ENCODE measurements around the gene HRAS. TPM values are rescaled to one million over a fixed set of nuclear protein-coding genes. Genes with fewer than 3 reads are reported as not detected.

The HRAS gene
- total RNA-seq, 1 experiment from 2014 or later, result 90.2 TPM

DNA sequence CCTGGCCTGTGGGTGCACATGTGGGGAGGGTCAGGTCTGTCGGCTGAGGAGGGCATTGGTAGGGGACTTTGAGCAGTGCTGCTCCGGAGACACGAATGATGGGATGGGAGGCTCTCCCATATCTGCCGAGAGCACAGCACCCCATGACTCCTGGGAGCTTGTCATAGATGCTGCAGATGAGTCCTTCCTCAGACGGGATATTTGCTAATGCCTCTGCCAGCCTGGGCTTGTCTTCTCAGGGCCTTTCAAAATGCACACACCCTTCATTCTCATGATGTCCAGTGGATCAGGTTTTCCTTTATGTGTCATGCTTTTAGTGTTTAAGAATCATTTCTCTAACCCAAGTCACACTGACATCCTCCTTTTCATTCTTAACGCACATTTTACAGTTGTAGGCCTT, 20.2 kb downstream of the HRAS start:
- no peaks in the 10 kb centered on the region for H3K4me1 ChIP-seq (ENCODE audit: insufficient read depth, low read length, poor library complexity, severe bottlenecking)
- H3K27ac ChIP-seq (ENCODE audit: low read depth, low read length, poor library complexity, severe bottlenecking), result no peak overlapping the region
- no peaks in the 10 kb centered on the region for H3K36me3 ChIP-seq (ENCODE audit: insufficient read depth, low read length, poor library complexity, severe bottlenecking)
- DNase-seq (ENCODE audit: low spot score), result no peak
- intact Hi-C loops (cut with micrococcal nuclease; ENCODE audit: unreplicated experiment), result no loop called here
- CTCF ChIA-PET, result no interaction called here
- POLR2A ChIA-PET (ENCODE audit: low non-redundant PET), result no interaction called here
- TF ChIP-seq, protein P1, sequence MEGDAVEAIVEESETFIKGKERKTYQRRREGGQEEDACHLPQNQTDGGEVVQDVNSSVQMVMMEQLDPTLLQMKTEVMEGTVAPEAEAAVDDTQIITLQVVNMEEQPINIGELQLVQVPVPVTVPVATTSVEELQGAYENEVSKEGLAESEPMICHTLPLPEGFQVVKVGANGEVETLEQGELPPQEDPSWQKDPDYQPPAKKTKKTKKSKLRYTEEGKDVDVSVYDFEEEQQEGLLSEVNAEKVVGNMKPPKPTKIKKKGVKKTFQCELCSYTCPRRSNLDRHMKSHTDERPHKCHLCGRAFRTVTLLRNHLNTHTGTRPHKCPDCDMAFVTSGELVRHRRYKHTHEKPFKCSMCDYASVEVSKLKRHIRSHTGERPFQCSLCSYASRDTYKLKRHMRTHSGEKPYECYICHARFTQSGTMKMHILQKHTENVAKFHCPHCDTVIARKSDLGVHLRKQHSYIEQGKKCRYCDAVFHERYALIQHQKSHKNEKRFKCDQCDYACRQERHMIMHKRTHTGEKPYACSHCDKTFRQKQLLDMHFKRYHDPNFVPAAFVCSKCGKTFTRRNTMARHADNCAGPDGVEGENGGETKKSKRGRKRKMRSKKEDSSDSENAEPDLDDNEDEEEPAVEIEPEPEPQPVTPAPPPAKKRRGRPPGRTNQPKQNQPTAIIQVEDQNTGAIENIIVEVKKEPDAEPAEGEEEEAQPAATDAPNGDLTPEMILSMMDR (conservative IDR thresholded peaks at IDR 0.05; ENCODE audit: low read depth, low read length), result no peak
- TF ChIP-seq EZH2 (IDR thresholded peaks at IDR 0.05; ENCODE audit: borderline replicate concordance, low read depth, low read length, poor library complexity, severe bottlenecking), result no peak
- no peaks in the 10 kb centered on the region for H3K9me3 ChIP-seq (ENCODE audit: low read depth, low read length, poor library complexity, severe bottlenecking)
- no peak overlapping the region for H3K4me3 ChIP-seq (ENCODE audit: low read depth, low read length, poor library complexity, severe bottlenecking)
- no peaks in the 10 kb centered on the region for H3K27me3 ChIP-seq (replicated peaks; ENCODE audit: insufficient read depth, low read depth, low read length, poor library complexity)
- BruUV-seq (replicated peaks), result no TSS peak

DNA sequence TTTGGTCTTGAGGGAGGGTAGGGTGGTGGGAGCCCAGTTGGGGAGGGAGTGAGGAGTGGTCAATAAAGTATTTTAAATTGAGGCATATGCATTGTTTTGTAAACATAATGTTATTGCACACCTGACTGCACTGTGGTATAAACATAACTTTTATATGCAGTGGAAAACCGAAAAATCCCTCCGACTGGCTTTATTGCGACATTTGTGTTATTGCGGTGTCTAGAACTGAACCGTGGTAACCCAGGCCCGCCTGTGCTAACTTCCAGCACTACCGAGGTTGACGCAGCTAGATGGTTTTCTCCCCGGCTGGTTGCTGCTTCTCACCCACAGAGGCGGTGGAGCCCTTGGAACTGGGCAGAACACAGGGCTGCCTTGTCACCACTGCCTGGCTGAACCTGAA, 20.8 kb downstream of the HRAS start:
- Histone ChIP-seq H3K4me1 (ENCODE audit: insufficient read depth, low read length, poor library complexity, severe bottlenecking) (no peaks in the 10 kb centered on the region), H3K27ac (ENCODE audit: low read depth, low read length, poor library complexity, severe bottlenecking) (no peak overlapping the region), H3K36me3 (ENCODE audit: insufficient read depth, low read length, poor library complexity, severe bottlenecking) (no peaks in the 10 kb centered on the region), H3K4me3 (ENCODE audit: low read depth, low read length, poor library complexity, severe bottlenecking) (no peak overlapping the region), H3K9me3 (ENCODE audit: low read depth, low read length, poor library complexity, severe bottlenecking) (no peaks in the 10 kb centered on the region), H3K27me3 (replicated peaks; ENCODE audit: insufficient read depth, low read depth, low read length, poor library complexity) (no peaks in the 10 kb centered on the region)
- no peak for DNase-seq (ENCODE audit: low spot score)
- BruUV-seq (replicated peaks), result no TSS peak
- intact Hi-C loops (cut with micrococcal nuclease; ENCODE audit: unreplicated experiment), result no loop called here
- CTCF ChIA-PET, result no interaction called here
- POLR2A ChIA-PET (ENCODE audit: low non-redundant PET), result no interaction called here
- TF ChIP-seq, protein P1 (conservative IDR thresholded peaks at IDR 0.05; ENCODE audit: low read depth, low read length), result no peak
- TF ChIP-seq EZH2 (IDR thresholded peaks at IDR 0.05; ENCODE audit: borderline replicate concordance, low read depth, low read length, poor library complexity, severe bottlenecking), result no peak

DNA sequence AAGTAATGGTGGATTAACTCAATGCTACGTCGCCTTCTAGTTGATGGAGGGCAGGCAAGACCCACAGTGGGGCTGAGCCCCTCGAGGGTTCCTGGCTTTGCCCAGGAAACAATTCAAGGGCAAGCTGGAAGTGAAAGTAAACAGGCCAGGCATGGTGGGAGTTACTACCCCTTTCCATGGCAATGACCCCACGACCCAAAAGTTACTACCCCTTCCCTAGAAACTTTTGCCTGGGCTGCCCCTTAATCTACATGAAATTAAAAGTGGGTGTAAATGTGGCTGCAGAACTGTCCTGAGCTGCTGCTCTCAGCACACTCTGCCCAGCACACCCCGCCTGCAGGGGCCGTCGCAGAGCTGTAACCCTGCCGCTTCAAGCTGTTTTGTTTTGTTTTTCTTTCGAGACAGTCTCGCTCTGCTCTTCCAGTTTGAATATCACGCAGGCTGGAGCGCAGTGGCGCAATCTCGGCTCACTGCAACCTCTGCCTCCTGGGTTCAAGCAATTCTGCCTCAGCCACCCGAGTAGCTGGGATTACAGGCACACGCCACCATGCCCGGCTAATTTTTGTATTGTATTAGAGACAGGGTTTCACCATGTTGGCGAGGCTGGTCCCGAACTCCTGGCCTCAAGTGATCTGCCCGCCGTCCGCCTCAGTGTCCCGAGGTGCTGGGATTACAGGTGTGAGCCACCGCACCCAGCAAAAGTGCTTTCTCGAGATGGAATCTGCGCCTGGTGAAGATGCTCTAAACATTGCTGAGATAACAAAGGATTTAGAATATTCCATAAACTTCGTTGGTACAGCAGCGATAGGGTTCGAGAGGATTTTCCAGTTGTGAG, 22.4 kb downstream of the HRAS start:
- no peak for TF ChIP-seq EZH2 (IDR thresholded peaks at IDR 0.05; ENCODE audit: borderline replicate concordance, low read depth, low read length, poor library complexity, severe bottlenecking)
- TF ChIP-seq, protein P1 (conservative IDR thresholded peaks at IDR 0.05; ENCODE audit: low read depth, low read length), result no peak
- Histone ChIP-seq H3K27me3 (replicated peaks; ENCODE audit: insufficient read depth, low read depth, low read length, poor library complexity) (no peaks in the 10 kb centered on the region), H3K36me3 (ENCODE audit: insufficient read depth, low read length, poor library complexity, severe bottlenecking) (no peaks in the 10 kb centered on the region), H3K4me1 (ENCODE audit: insufficient read depth, low read length, poor library complexity, severe bottlenecking) (no peaks in the 10 kb centered on the region), H3K27ac (ENCODE audit: low read depth, low read length, poor library complexity, severe bottlenecking) (no peak overlapping the region), H3K9me3 (ENCODE audit: low read depth, low read length, poor library complexity, severe bottlenecking) (no peaks in the 10 kb centered on the region), H3K4me3 (ENCODE audit: low read depth, low read length, poor library complexity, severe bottlenecking) (no peak overlapping the region)
- intact Hi-C loops (cut with micrococcal nuclease; ENCODE audit: unreplicated experiment), result no loop called here
- DNase-seq (ENCODE audit: low spot score), result no peak
- CTCF ChIA-PET, result no interaction called here
- BruUV-seq (replicated peaks), result no TSS peak
- POLR2A ChIA-PET (ENCODE audit: low non-redundant PET), result no interaction called here

Measured in A673 (cell line).